SK-N-SH (cell line): Measurements from ENCODE around the gene RPS3A. TPM values are rescaled to one million over a fixed set of nuclear protein-coding genes. Genes with fewer than 3 reads are reported as not detected.

ENCODE experiments used
- CTCF ChIA-PET: fragments of 300-600, 350-600 bp; formaldehyde crosslinking; extraction: SDS; loops from one replicate; lab custom pipeline; 2021; lab: Yijun Ruan, JAX
- POLR2A ChIA-PET: fragments of 350-600 bp; sonication (Branson Sonifier 250); formaldehyde crosslinking; extraction: SDS; loops from one replicate; lab custom pipeline; 2020; ENCODE audit warnings: antibody characterized with exemption, inconsistent platforms; lab: Yijun Ruan, JAX
- DNase-seq: peaks from one replicate; pipeline ENCODE4 v3.0.0; 2012
- H2AFZ ChIP-seq: fragments of 200-600 bp; sonication (generic); 2 replicates; pipeline ENCODE4 v1.8.1; 2016; ENCODE audit warnings: antibody characterized with exemption, mild to moderate bottlenecking, low read depth
- H3F3A ChIP-seq: fragments of 200-600 bp; sonication (generic); replicated peaks from 2 replicates; pipeline ENCODE3; 2016; ENCODE audit warnings: antibody characterized with exemption, mild to moderate bottlenecking; ENCODE audit not compliant: insufficient read depth
- H3K27ac ChIP-seq, 2 experiments: fragments of 200-500 bp in 1 of 2; fragments of 200-600 bp in 1 of 2; sonication (Bioruptor generic) in 1 of 2; sonication (generic), shearing (Covaris generic) in 1 of 2; 2 replicates each; pipeline versions ENCODE4 v1.5.1 to v1.6.1; 2014 to 2016; ENCODE audit warnings: low read depth in 2 of 2, inconsistent platforms in 1 of 2, low read length in 1 of 2, mild to moderate bottlenecking in 1 of 2, mixed read lengths in 1 of 2
- H3K27me3 ChIP-seq: fragments of 200-600 bp; sonication (generic), shearing (Covaris generic); 2 replicates; pipeline ENCODE4 v1.6.1; 2016; ENCODE audit warnings: mixed run types; ENCODE audit not compliant: insufficient read depth
- H3K36me3 ChIP-seq, 2 experiments: fragments of 200-500 bp in 1 of 2; fragments of 200-600 bp in 1 of 2; sonication (Bioruptor generic) in 1 of 2; sonication (generic) in 1 of 2; replicated peaks in 1 of 2; 2 replicates each; pipeline versions ENCODE3 to v1.5.1; 2014 to 2016; ENCODE audit warnings: low read length in 1 of 2, mild to moderate bottlenecking in 1 of 2; ENCODE audit not compliant: insufficient read depth in 2 of 2, control insufficient read depth in 1 of 2
- H3K4me1 ChIP-seq, 2 experiments: fragments of 200-500 bp in 1 of 2; fragments of 200-600 bp in 1 of 2; sonication (Bioruptor generic) in 1 of 2; sonication (generic), shearing (Covaris generic) in 1 of 2; 2 replicates each; pipeline versions ENCODE4 v1.5.1 to v1.6.1; 2014 to 2016; ENCODE audit warnings: low read depth in 1 of 2, low read length in 1 of 2, mixed run types in 1 of 2; ENCODE audit not compliant: insufficient read depth in 2 of 2, control insufficient read depth in 1 of 2
- H3K4me2 ChIP-seq: fragments of 200-600 bp; sonication (generic), shearing (Covaris generic); 2 replicates; pipeline ENCODE4 v1.6.1; 2017; ENCODE audit warnings: mixed run types
- H3K4me3 ChIP-seq, 2 experiments: fragments of 200-500 bp in 1 of 2; fragments of 200-600 bp in 1 of 2; sonication (Bioruptor generic) in 1 of 2; sonication (generic), shearing (Covaris generic) in 1 of 2; 2 replicates each; pipeline versions ENCODE4 v1.5.1 to v1.8.1; 2014 to 2016; ENCODE audit warnings: low read depth in 2 of 2, inconsistent platforms in 1 of 2, low read length in 1 of 2, mild to moderate bottlenecking in 1 of 2, mixed read lengths in 1 of 2, moderate library complexity in 1 of 2
- H3K79me2 ChIP-seq: fragments of 200-600 bp; sonication (generic); 2 replicates; pipeline ENCODE4 v1.8.1; 2017; ENCODE audit warnings: mild to moderate bottlenecking; ENCODE audit not compliant: insufficient read depth
- H3K9ac ChIP-seq: fragments of 200-600 bp; sonication (generic); 2 replicates; pipeline ENCODE4 v1.6.1; 2017; ENCODE audit warnings: mixed run types
- H3K9me2 ChIP-seq: fragments of 200-600 bp; sonication (generic); 2 replicates; pipeline ENCODE4 v1.6.1; 2017; ENCODE audit warnings: mixed run types
- H3K9me3 ChIP-seq: fragments of 200-600 bp; sonication (generic); 2 replicates; pipeline ENCODE4 v1.6.1; 2017; ENCODE audit warnings: mixed run types, mild to moderate bottlenecking, moderate library complexity
- H4K20me1 ChIP-seq: fragments of 200-600 bp; sonication (generic); 2 replicates; pipeline ENCODE4 v1.6.1; 2017; ENCODE audit warnings: mild to moderate bottlenecking, mixed run types; ENCODE audit not compliant: insufficient read depth
- CTCF ChIP-seq: fragments of 200-600 bp; sonication (generic); IDR thresholded peaks from 2 replicates; pipeline ENCODE4 v1.6.1; 2017; ENCODE audit warnings: antibody characterized with exemption, mild to moderate bottlenecking, moderate library complexity
- ELF1 ChIP-seq: IDR thresholded peaks from 2 replicates; pipeline ENCODE4 v1.4.0; 2012
- EP300 ChIP-seq, 2 experiments: IDR thresholded peaks; 2 replicates each; pipeline versions ENCODE4 v1.4.0 to v1.6.1; 2012; ENCODE audit warnings: borderline replicate concordance in 1 of 2, low read depth in 1 of 2, low read length in 1 of 2
- FOSL2 ChIP-seq: IDR thresholded peaks from 2 replicates; pipeline ENCODE4 v1.4.0; 2012; ENCODE audit warnings: low read depth, mild to moderate bottlenecking, moderate library complexity, borderline replicate concordance
- FOXM1 ChIP-seq: IDR thresholded peaks from 2 replicates; pipeline ENCODE4 v1.4.0; 2012; ENCODE audit warnings: low read depth, mild to moderate bottlenecking
- GATA2 ChIP-seq: sonication (generic); formaldehyde crosslinking; IDR thresholded peaks from 2 replicates; pipeline ENCODE4 v1.5.0; 2020; ENCODE audit warnings: mild to moderate bottlenecking, missing genetic modification reagents
- JUND ChIP-seq: IDR thresholded peaks from 2 replicates; pipeline ENCODE4 v1.4.0; 2012
- MEF2A ChIP-seq: IDR thresholded peaks from 2 replicates; pipeline ENCODE4 v1.4.0; 2012; ENCODE audit warnings: low read depth, borderline replicate concordance
- MXI1 ChIP-seq: IDR thresholded peaks from 2 replicates; pipeline ENCODE4 v1.6.1; 2012; ENCODE audit warnings: mild to moderate bottlenecking, low read depth, low read length, improper control_type of control experiment
- NRF1 ChIP-seq: IDR thresholded peaks from 2 replicates; pipeline ENCODE4 v1.6.1; 2012; ENCODE audit warnings: low read depth, mild to moderate bottlenecking, low read length
- PBX3 ChIP-seq: IDR thresholded peaks from 2 replicates; pipeline ENCODE4; 2012
- RAD21 ChIP-seq: IDR thresholded peaks from 2 replicates; pipeline ENCODE4 v1.6.1; 2012; ENCODE audit warnings: mild to moderate bottlenecking, low read length
- REST ChIP-seq: IDR thresholded peaks from 2 replicates; pipeline ENCODE4 v1.6.1; 2012; ENCODE audit warnings: mild to moderate bottlenecking, low read depth, low read length, moderate library complexity
- RFX5 ChIP-seq: IDR thresholded peaks from 2 replicates; pipeline ENCODE4 v1.6.1; 2012; ENCODE audit warnings: mild to moderate bottlenecking, improper control_type of control experiment, low read length
- RXRA ChIP-seq: IDR thresholded peaks from 2 replicates; pipeline ENCODE4 v1.4.0; 2012; ENCODE audit warnings: low read depth, mild to moderate bottlenecking, borderline replicate concordance
- USF1 ChIP-seq: IDR thresholded peaks from 2 replicates; pipeline ENCODE4 v1.4.0; 2012; ENCODE audit warnings: low read depth, borderline replicate concordance
- ZBTB33 ChIP-seq: IDR thresholded peaks from 2 replicates; pipeline ENCODE4 v1.4.0; 2012; ENCODE audit warnings: low read depth, borderline replicate concordance
- WGBS: methylation state at CpG from one replicate; pipeline ENCODE4 v1.1.6; 2017; ENCODE audit warnings: low lambda C conversion rate; 5-methylcytosine and 5-hydroxymethylcytosine counted together
- polyA plus RNA-seq, 3 experiments: library from polyadenylated mRNA; depleted of rRNA; stranded (reverse); fragments of >200 nt; gene quantifications; 2 replicates each; pipeline ENCODE4 v1.2.3, GENCODE V29; 2012

RPS3A gene
- polyA plus RNA-seq, 1 of the 3 experiments (the other 2 are of a cell fraction), result 2,161 TPM

GRCh38 chr4:151110236-151110635, 10.8 kb downstream of the RPS3A start:
- Histone ChIP-seq H3K27me3 (no peaks in the 10 kb centered on the region), H3K36me3 (peaks cover 10 to 46% of the 10 kb centered on the region in 2 experiments), H3F3A (peaks cover 36% of the 10 kb centered on the region), H3K4me2 (no peak overlapping the region), H3K4me3 (no peak overlapping the region), H3K9ac (no peak overlapping the region), H2AFZ (no peak overlapping the region), H4K20me1 (0 out of 2 replicates have a peak, but pooled peaks cover 3% of the 10 kb centered on the region), H3K9me3 (no peaks in the 10 kb centered on the region), H3K27ac (no peak overlapping the region), H3K79me2 (no peaks in the 10 kb centered on the region; the same call in 1 of the 2 replicates), H3K4me1 (no peaks in the 10 kb centered on the region), H3K9me2 (no peaks in the 10 kb centered on the region)
- DNase-seq, result no peak
- ChIA-PET CTCF (no interaction called here), POLR2A (no interaction called here)
- 97% methylated on average over 3 of the region's 3 CpGs for WGBS
- no peak for TF ChIP-seq RAD21
- TF ChIP-seq JUND, result no peak
- TF ChIP-seq ELF1, result no peak
- no peak for TF ChIP-seq PBX3
- TF ChIP-seq EP300 (IDR thresholded peaks at IDR 0.05; ENCODE audit: borderline replicate concordance in 1 of 2, low read depth in 1 of 2, low read length in 1 of 2), result no peak
- no peak for TF ChIP-seq FOSL2
- TF ChIP-seq REST, result no peak
- no peak for TF ChIP-seq USF1
- TF ChIP-seq CTCF, result no peak
- TF ChIP-seq GATA2 (CRISPR knock-in tag), result no peak
- no peak for TF ChIP-seq MXI1
- TF ChIP-seq NRF1, result no peak
- no peak for TF ChIP-seq MEF2A
- no peak for TF ChIP-seq RFX5
- no peak for TF ChIP-seq ZBTB33
- no peak for TF ChIP-seq RXRA
- TF ChIP-seq FOXM1, result no peak
